K562 (cell line): ENCODE measurements around the gene SLX9. TPM values are rescaled to one million over a fixed set of nuclear protein-coding genes. Genes with fewer than 3 reads are reported as not detected.

ENCODE experiments used
- ATAC-seq: fragments of 200-7000 bp; cut with Tn5 transposase; 3 replicates; pipeline ENCODE4 v1.9.1; 2020; ENCODE audit warnings: moderate library complexity
- BruUV-seq: library from RNA; stranded (reverse); fragments of 400-500 nt; replicated peaks from 2 replicates; lab custom pipeline; 2021; lab: Mats Ljungman, UMichigan
- CTCF ChIA-PET: fragments of 300-600 bp; formaldehyde crosslinking; extraction: SDS; loops from one replicate; lab custom pipeline; 2021; ENCODE audit warnings: low intra/inter-chr PET ratio; lab: Yijun Ruan, JAX
- POLR2A ChIA-PET: fragments of 300-600, 350-650 bp; sonication (Branson Sonifier 250); formaldehyde crosslinking; extraction: SDS; loops from one replicate; lab custom pipeline; 2021; ENCODE audit warnings: antibody characterized with exemption, inconsistent platforms; lab: Yijun Ruan, JAX
- DNase-seq, 4 experiments: peaks; one replicate each; pipeline versions ENCODE4 v3.0.0 to v3.0.0-alpha.2; 2011 to 2018; ENCODE audit warnings: low spot score in 3 of 4, mixed read lengths in 3 of 4; ENCODE audit errors: extremely low read depth in 1 of 4
- FAIRE-seq: peaks from 2 replicates; lab custom pipeline; 2011; peaks lifted over from hg19 to GRCh38; lab: Jason Lieb, UNC
- H2AFZ ChIP-seq: 2 replicates; pipeline ENCODE4 v1.6.0; 2011; ENCODE audit warnings: low read depth, low read length, control low read depth, inconsistent platforms
- H3K27ac ChIP-seq: fragments of 200-600 bp; 3 replicates; pipeline ENCODE4 v1.8.0; 2011; ENCODE audit warnings: low read depth, mild to moderate bottlenecking, control low read depth, inconsistent platforms, low read length, moderate library complexity, mixed read lengths; ENCODE audit errors: extremely low read depth
- H3K27me3 ChIP-seq, 2 experiments: fragments of 300-600 bp in 1 of 2; 2 replicates in 1 of 2; 3 replicates in 1 of 2; pipeline versions ENCODE4 v1.6.0 to v1.8.0; 2011; ENCODE audit warnings: inconsistent platforms in 2 of 2, low read length in 2 of 2, mild to moderate bottlenecking in 1 of 2, mixed read lengths in 1 of 2, moderate library complexity in 1 of 2; ENCODE audit not compliant: control insufficient read depth in 2 of 2, insufficient read depth in 2 of 2
- H3K36me3 ChIP-seq: fragments of 300-600 bp; 3 replicates; pipeline ENCODE4 v1.8.0; 2011; ENCODE audit warnings: mild to moderate bottlenecking, low read length, inconsistent platforms; ENCODE audit not compliant: control insufficient read depth, insufficient read depth
- H3K4me1 ChIP-seq, 2 experiments: fragments of 200-600 bp in 1 of 2; replicated peaks in 1 of 2; 2 replicates in 1 of 2; 3 replicates in 1 of 2; pipeline versions ENCODE4 v1.5.1 to v1.8.0; 2011; ENCODE audit warnings: inconsistent platforms in 2 of 2, low read length in 2 of 2, mild to moderate bottlenecking in 1 of 2, mixed read lengths in 1 of 2, moderate library complexity in 1 of 2; ENCODE audit not compliant: control insufficient read depth in 2 of 2, insufficient read depth in 2 of 2
- H3K4me2 ChIP-seq: 2 replicates; pipeline ENCODE4 v1.6.1; 2011; ENCODE audit warnings: low read length, control low read depth, inconsistent platforms, mixed read lengths; ENCODE audit not compliant: insufficient read depth
- H3K4me3 ChIP-seq: fragments of 200-600 bp; sonication (generic), shearing (Covaris generic); 2 replicates; pipeline ENCODE4 v1.5.1; 2016; ENCODE audit warnings: control low read depth, inconsistent platforms
- H3K79me2 ChIP-seq: fragments of 200-600 bp; 3 replicates; pipeline ENCODE4 v1.8.0; 2011; ENCODE audit warnings: low read length, inconsistent platforms; ENCODE audit not compliant: control insufficient read depth, insufficient read depth
- H3K9ac ChIP-seq, 2 experiments: 2 replicates each; pipeline versions ENCODE4 v1.6.0 to v1.6.1; 2011; ENCODE audit warnings: low read depth in 2 of 2, low read length in 2 of 2, control low read depth in 1 of 2, inconsistent platforms in 1 of 2, mild to moderate bottlenecking in 1 of 2, mixed read lengths in 1 of 2; ENCODE audit not compliant: insufficient read depth in 1 of 2
- H3K9me1 ChIP-seq: one replicate; pipeline ENCODE4 v1.6.0; 2011; ENCODE audit warnings: inconsistent platforms, mild to moderate bottlenecking, low read length, moderate library complexity; ENCODE audit not compliant: control insufficient read depth, insufficient read depth
- H3K9me3 ChIP-seq: replicated peaks from 2 replicates; pipeline ENCODE4 v1.5.1; 2011; ENCODE audit warnings: low read depth, low read length, inconsistent platforms; ENCODE audit not compliant: control insufficient read depth, insufficient read depth
- H4K20me1 ChIP-seq: replicated peaks from 2 replicates; pipeline ENCODE4 v1.6.1; 2011; ENCODE audit warnings: low read length, inconsistent platforms, mixed read lengths; ENCODE audit not compliant: control insufficient read depth, insufficient read depth
- CAMTA2 ChIP-seq: fragments of 250-450 bp; sonication (Bioruptor Pico); conservative IDR thresholded peaks from 2 replicates; pipeline ENCODE4 v1.5.1; 2022
- CBX8 ChIP-seq: fragments of 200-600 bp; sonication (generic); IDR thresholded peaks from 2 replicates; pipeline ENCODE4 v1.6.1; 2012; ENCODE audit warnings: borderline replicate concordance, mixed run types, low read depth, mild to moderate bottlenecking, moderate library complexity, mixed read lengths, low read length, control low read depth, inconsistent platforms; ENCODE audit not compliant: poor library complexity, severe bottlenecking; ENCODE audit errors: extremely low read depth
- DLX4 ChIP-seq: fragments of 250-450 bp; sonication (Bioruptor Pico); IDR thresholded peaks from 2 replicates; pipeline ENCODE4 v1.6.1; 2021; ENCODE audit warnings: mild to moderate bottlenecking
- GABPB2 ChIP-seq: fragments of 250-450 bp; sonication (Bioruptor Pico); conservative IDR thresholded peaks from 2 replicates; pipeline ENCODE4 v1.5.1; 2021; ENCODE audit warnings: mild to moderate bottlenecking
- JUNB ChIP-seq: fragments of 450-650 bp; formaldehyde crosslinking; conservative IDR thresholded peaks from 2 replicates; pipeline ENCODE4 v1.4.0; 2020; ENCODE audit warnings: mild to moderate bottlenecking
- PHTF2 ChIP-seq: fragments of 250-450 bp; sonication (Bioruptor Pico); IDR thresholded peaks from 2 replicates; pipeline ENCODE4 v1.5.0; 2021; ENCODE audit warnings: mild to moderate bottlenecking
- RBBP5 ChIP-seq: fragments of 200-600 bp; sonication (generic); IDR thresholded peaks from 2 replicates; pipeline ENCODE4 v1.6.1; 2012; ENCODE audit warnings: borderline replicate concordance, mild to moderate bottlenecking, low read length, control low read depth, inconsistent platforms; ENCODE audit not compliant: insufficient read depth, poor library complexity, severe bottlenecking
- ZFP36 ChIP-seq: fragments of 150-350 bp; IDR thresholded peaks from 2 replicates; pipeline ENCODE4 v1.6.1; 2018; ENCODE audit warnings: low read length, low read depth; ENCODE audit not compliant: partially characterized antibody
- ZNF217 ChIP-seq: sonication (generic); formaldehyde crosslinking; IDR thresholded peaks from 2 replicates; pipeline ENCODE4 v1.8.0; 2022; ENCODE audit warnings: mild to moderate bottlenecking, missing genetic modification reagents
- ZNF764 ChIP-seq: fragments of 250-450 bp; sonication (Bioruptor Pico); IDR thresholded peaks from 2 replicates; pipeline ENCODE4 v1.4.0; 2020; ENCODE audit warnings: low read depth, mild to moderate bottlenecking, moderate library complexity
- WGBS: fragments of 100-300 bp; shearing (Covaris generic); methylation state at CpG from one replicate; pipeline ENCODE4 v1.1.6; 2016; ENCODE audit warnings: low coverage, mixed read lengths; ENCODE audit not compliant: insufficient coverage; ENCODE audit errors: missing lambda C conversion rate; 5-methylcytosine and 5-hydroxymethylcytosine counted together
- in situ Hi-C: fragments of 300-500 bp; cut with MboI; formaldehyde crosslinking; loops from 4 replicates; pipeline ENCODE4 v1.15.0; 2018; ENCODE audit warnings: inconsistent platforms, mixed read lengths
- intact Hi-C: fragments of 100-400 bp; cut with micrococcal nuclease; formaldehyde crosslinking; loops from 2 replicates; pipeline ENCODE4 v1.14.2; 2022
- polyA plus RNA-seq, 8 experiments: library from polyadenylated mRNA; depleted of rRNA in 4 of 8; stranded (reverse) in 5 of 8; unstranded in 3 of 8; fragments of >200 nt; fragmentation: Nextera tagmentation in 2 of 8; fragmentation: Illumina TruSeq in 1 of 8; extraction: Ambion mirVana in 2 of 8; extraction: Trizol in 1 of 8; gene quantifications; 2 replicates each; pipeline versions ENCODE4 v1.2.1 to v1.2.3, GENCODE V29; 2011 to 2014; ENCODE audit warnings: inconsistent platforms in 1 of 8, missing spikeins in 1 of 8
- total RNA-seq, 7 experiments: library from RNA; depleted of rRNA in 6 of 7; stranded (reverse); fragments of >200 nt in 6 of 7; fragmentation: Illumina TruSeq in 2 of 7; extraction: Trizol in 2 of 7; gene quantifications; 2 replicates each; pipeline versions ENCODE4 v1.2.1 to v1.2.3, GENCODE V29; 2011 to 2021; ENCODE audit warnings: low replicate concordance in 1 of 7
- TF ChIP-seq, protein P1 (sequence below): sonication (generic); formaldehyde crosslinking; IDR thresholded peaks from 2 replicates; pipeline ENCODE4 v1.8.0; 2022; ENCODE audit warnings: mild to moderate bottlenecking, missing genetic modification reagents
- TF ChIP-seq, protein P2 (sequence below): fragments of 250-450 bp; sonication (Bioruptor Pico); IDR thresholded peaks from 2 replicates; pipeline ENCODE4 v1.5.1; 2021; ENCODE audit warnings: mild to moderate bottlenecking

Gene SLX9
- total and polyA plus RNA-seq, 9 of the 15 experiments (the other 6 are each of a cell fraction or from before 2014, with no cell fraction given): 1.2 to 75.5 (median 16.5) TPM

DNA sequence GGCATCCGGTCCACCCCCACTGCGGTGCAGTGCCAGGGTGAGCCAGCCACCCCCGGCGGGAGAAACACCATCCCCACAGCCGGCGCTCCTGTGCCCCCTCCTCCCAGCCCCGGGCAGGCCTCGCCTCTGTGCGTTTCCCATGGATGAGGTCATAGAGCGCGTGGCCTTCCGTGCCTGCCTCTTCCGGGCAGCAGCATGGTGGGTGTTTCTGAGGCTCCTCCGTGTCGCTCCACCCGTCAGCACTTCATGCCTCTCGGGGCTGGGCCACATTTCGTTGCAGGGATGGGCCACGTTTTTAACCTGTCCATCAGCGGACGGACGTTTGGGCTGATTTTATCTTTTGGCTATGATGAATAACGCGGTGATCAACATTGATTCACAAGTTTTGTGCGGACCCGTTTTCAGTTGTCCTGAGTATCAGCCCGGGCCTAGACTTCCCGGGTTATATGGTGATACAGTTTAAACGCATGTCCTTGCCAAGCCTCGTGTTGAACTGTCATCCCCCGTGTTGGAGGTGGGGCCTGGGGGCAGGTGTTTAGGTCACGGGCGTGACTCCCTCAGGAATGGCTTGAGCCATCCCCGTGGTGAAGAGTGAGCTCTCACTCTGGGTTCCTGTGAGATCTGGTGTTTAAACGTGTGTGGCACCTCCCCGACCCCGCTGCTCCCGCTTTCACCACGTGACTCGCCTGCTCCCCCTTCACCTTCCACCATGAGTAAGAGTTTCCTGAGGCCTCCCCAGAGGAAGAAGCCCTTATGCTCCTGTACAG lies 64.8 kb downstream of the SLX9 start (continued):
- TF ChIP-seq, protein P1, sequence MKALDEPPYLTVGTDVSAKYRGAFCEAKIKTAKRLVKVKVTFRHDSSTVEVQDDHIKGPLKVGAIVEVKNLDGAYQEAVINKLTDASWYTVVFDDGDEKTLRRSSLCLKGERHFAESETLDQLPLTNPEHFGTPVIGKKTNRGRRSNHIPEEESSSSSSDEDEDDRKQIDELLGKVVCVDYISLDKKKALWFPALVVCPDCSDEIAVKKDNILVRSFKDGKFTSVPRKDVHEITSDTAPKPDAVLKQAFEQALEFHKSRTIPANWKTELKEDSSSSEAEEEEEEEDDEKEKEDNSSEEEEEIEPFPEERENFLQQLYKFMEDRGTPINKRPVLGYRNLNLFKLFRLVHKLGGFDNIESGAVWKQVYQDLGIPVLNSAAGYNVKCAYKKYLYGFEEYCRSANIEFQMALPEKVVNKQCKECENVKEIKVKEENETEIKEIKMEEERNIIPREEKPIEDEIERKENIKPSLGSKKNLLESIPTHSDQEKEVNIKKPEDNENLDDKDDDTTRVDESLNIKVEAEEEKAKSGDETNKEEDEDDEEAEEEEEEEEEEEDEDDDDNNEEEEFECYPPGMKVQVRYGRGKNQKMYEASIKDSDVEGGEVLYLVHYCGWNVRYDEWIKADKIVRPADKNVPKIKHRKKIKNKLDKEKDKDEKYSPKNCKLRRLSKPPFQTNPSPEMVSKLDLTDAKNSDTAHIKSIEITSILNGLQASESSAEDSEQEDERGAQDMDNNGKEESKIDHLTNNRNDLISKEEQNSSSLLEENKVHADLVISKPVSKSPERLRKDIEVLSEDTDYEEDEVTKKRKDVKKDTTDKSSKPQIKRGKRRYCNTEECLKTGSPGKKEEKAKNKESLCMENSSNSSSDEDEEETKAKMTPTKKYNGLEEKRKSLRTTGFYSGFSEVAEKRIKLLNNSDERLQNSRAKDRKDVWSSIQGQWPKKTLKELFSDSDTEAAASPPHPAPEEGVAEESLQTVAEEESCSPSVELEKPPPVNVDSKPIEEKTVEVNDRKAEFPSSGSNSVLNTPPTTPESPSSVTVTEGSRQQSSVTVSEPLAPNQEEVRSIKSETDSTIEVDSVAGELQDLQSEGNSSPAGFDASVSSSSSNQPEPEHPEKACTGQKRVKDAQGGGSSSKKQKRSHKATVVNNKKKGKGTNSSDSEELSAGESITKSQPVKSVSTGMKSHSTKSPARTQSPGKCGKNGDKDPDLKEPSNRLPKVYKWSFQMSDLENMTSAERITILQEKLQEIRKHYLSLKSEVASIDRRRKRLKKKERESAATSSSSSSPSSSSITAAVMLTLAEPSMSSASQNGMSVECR (CRISPR knock-in tag): peak; percentile 55; the same call in 1 of the 2 replicates
- TF ChIP-seq ZNF764 (CRISPR knock-in tag): no peak
- TF ChIP-seq, all 486 proteins: peak for 29

DNA sequence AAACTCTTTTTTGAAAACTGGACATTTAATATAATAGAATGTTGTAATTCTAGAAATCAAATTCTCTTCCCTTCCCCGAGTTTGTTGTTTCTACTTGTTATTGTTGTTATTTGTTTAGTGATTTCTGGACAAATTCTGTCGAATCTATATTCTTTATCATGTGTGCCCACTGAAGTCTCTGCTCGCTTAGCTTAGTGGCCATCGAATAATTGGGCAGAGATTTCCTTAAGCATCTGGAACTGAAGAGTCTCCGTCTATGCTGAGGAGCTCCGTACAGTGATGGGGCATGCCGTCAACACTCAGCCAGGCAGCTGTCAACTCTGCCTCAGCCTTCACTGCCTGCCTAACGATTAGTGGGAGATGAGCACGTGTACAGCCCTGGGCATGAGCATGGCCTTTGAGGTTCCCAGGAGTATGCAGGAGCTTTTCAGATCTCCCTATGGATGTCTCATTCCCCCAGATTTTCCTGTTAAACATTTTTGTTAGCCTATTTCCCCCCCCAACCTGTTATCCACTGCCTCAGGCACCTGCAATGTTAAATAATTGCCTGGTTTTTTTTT lies 66.8 kb downstream of the SLX9 start:
- BruUV-seq: no TSS peak
- ChIA-PET CTCF (no interaction called here), POLR2A (interaction anchor here (0.7 to 1.4 kb wide), 5 partner anchors 9 to 66 kb away, joined by 3 to 4 read pairs (median 3); no protein-coding TSS in a partner anchor)
- Histone ChIP-seq H3K4me3 (no peak overlapping the region), H3K9ac (no peak overlapping the region), H3K9me3 (no peaks in the 10 kb centered on the region), H3K4me1 (peaks cover 9 to 23% of the 10 kb centered on the region in 2 experiments; a peak in 4 of 5 replicates), H3K4me2 (no peak overlapping the region), H3K27ac (no peak overlapping the region), H4K20me1 (no peaks in the 10 kb centered on the region; the same call in 1 of the 2 replicates), H3K36me3 (no peaks in the 10 kb centered on the region), H2AFZ (no peak overlapping the region), H3K9me1 (no peaks in the 10 kb centered on the region), H3K79me2 (no peaks in the 10 kb centered on the region), H3K27me3 (peaks cover 24 to 33% of the 10 kb centered on the region in 2 experiments)
- no peak for DNase-seq
- WGBS: 10% methylated on average over 9 of the region's 9 CpGs
- intact Hi-C loops: no loop called here
- in situ Hi-C loops: no loop called here
- ATAC-seq: no peak
- peak; percentile 67 for FAIRE-seq
- TF ChIP-seq CAMTA2 (CRISPR knock-in tag) (no peak), DLX4 (CRISPR knock-in tag) (no peak), RBBP5 (no peak), ZFP36 (peak; percentile 6), JUNB (CRISPR knock-in tag) (no peak), PHTF2 (CRISPR knock-in tag) (no peak), ZNF217 (CRISPR knock-in tag) (no peak), GABPB2 (no peak), CBX8 (peak; percentile 63)
- TF ChIP-seq, protein P2, sequence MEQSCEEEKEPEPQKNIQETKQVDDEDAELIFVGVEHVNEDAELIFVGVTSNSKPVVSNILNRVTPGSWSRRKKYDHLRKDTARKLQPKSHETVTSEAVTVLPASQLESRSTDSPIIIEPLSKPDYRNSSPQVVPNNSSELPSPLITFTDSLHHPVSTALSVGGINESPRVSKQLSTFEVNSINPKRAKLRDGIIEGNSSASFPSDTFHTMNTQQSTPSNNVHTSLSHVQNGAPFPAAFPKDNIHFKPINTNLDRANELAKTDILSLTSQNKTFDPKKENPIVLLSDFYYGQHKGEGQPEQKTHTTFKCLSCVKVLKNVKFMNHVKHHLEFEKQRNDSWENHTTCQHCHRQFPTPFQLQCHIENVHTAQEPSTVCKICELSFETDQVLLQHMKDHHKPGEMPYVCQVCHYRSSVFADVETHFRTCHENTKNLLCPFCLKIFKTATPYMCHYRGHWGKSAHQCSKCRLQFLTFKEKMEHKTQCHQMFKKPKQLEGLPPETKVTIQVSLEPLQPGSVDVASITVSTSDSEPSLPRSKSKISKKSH (CRISPR knock-in tag): no peak
